GM12864 (cell line): ENCODE data around the gene TAS2R41.

Experiments used
- DNase-seq: peaks from one replicate; pipeline ENCODE4 v3.0.0-alpha.2; 2011; ENCODE audit warnings: low read depth
- H3K4me3 ChIP-seq: 2 replicates; pipeline ENCODE4 v1.5.1; 2011; ENCODE audit warnings: mild to moderate bottlenecking, low read depth, low read length, control low read depth
- CTCF ChIP-seq: IDR thresholded peaks from 2 replicates; pipeline ENCODE4 v1.5.1; 2011; ENCODE audit warnings: low read depth, mild to moderate bottlenecking, moderate library complexity, low read length, control low read depth, inconsistent platforms; ENCODE audit errors: missing control alignments

The TAS2R41 gene

GRCh38 chr7:143455491-143455890 is 22.2 kb upstream of the TAS2R41 start:
- TF ChIP-seq CTCF = no peak
- no peak for DNase-seq
- no peak overlapping the region for H3K4me3 ChIP-seq

- no peak for DNase-seq
- no peak overlapping the region for H3K4me3 ChIP-seq
- no peak for TF ChIP-seq CTCF
Measured at GRCh38 chr7:143455942-143456341, 21.7 kb upstream of the TAS2R41 start.

GRCh38 chr7:143456992-143457793 is 20.5 kb upstream of the TAS2R41 start:
- no peak for TF ChIP-seq CTCF
- no peak overlapping the region for H3K4me3 ChIP-seq
- DNase-seq = no peak

GRCh38 chr7:143458263-143458662 is 19.4 kb upstream of the TAS2R41 start:
- no peak for DNase-seq
- TF ChIP-seq CTCF = no peak
- no peak overlapping the region for H3K4me3 ChIP-seq

- H3K4me3 ChIP-seq = no peak overlapping the region
- no peak for DNase-seq
- no peak for TF ChIP-seq CTCF
Measured at GRCh38 chr7:143458681-143459080, 19.0 kb upstream of the TAS2R41 start.

- DNase-seq = no peak
- no peak for TF ChIP-seq CTCF
Measured at GRCh38 chr7:143459359-143459758, 18.3 kb upstream of the TAS2R41 start.

GRCh38 chr7:143460271-143460979 is 17.2 kb upstream of the TAS2R41 start:
- DNase-seq = no peak
- H3K4me3 ChIP-seq = no peak overlapping the region
- TF ChIP-seq CTCF = no peak

More at GRCh38 chr7:143459359-143459758, 18.3 kb upstream of the TAS2R41 start:
- no peak overlapping the region for H3K4me3 ChIP-seq
